AG10803 (cell line): ENCODE results near the gene BTN3A1.
A peak's percentile ranks its signal among the peaks of the same experiment; 100 is the strongest.

Experiments used
- DNase-seq: peaks from one replicate; pipeline ENCODE4 v3.0.0; 2010; ENCODE audit warnings: low read depth
- H3K4me3 ChIP-seq: 2 replicates; pipeline ENCODE4 v1.5.1; 2011; ENCODE audit warnings: mild to moderate bottlenecking, low read length, control low read depth
- TF ChIP-seq, protein P1 (sequence below): conservative IDR thresholded peaks from 2 replicates; pipeline ENCODE4 v1.5.1; 2011; ENCODE audit warnings: mild to moderate bottlenecking, low read length, control low read depth, inconsistent platforms

The BTN3A1 gene

DNA sequence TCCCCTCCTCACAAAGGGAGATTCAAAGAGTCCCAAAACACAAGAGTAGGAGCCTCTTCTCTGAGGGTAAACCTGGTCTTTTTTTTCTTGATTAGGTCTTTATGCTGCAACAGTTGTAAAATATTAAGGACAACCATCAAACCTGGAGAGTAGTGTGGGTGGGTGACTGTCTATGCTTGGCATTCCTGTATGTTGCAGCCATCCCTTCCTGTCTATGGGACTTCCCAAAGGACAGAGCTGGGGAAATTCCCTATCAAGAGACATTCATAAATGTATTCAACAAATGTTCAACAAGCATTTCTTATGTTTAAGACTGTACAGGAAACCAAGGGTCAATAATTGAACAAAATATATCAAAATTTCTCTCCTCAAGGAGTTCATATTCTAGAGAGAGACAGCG lies 13.6 kb upstream of the BTN3A1 start:
- TF ChIP-seq, protein P1, sequence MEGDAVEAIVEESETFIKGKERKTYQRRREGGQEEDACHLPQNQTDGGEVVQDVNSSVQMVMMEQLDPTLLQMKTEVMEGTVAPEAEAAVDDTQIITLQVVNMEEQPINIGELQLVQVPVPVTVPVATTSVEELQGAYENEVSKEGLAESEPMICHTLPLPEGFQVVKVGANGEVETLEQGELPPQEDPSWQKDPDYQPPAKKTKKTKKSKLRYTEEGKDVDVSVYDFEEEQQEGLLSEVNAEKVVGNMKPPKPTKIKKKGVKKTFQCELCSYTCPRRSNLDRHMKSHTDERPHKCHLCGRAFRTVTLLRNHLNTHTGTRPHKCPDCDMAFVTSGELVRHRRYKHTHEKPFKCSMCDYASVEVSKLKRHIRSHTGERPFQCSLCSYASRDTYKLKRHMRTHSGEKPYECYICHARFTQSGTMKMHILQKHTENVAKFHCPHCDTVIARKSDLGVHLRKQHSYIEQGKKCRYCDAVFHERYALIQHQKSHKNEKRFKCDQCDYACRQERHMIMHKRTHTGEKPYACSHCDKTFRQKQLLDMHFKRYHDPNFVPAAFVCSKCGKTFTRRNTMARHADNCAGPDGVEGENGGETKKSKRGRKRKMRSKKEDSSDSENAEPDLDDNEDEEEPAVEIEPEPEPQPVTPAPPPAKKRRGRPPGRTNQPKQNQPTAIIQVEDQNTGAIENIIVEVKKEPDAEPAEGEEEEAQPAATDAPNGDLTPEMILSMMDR = no peak
- no peak for DNase-seq

DNA sequence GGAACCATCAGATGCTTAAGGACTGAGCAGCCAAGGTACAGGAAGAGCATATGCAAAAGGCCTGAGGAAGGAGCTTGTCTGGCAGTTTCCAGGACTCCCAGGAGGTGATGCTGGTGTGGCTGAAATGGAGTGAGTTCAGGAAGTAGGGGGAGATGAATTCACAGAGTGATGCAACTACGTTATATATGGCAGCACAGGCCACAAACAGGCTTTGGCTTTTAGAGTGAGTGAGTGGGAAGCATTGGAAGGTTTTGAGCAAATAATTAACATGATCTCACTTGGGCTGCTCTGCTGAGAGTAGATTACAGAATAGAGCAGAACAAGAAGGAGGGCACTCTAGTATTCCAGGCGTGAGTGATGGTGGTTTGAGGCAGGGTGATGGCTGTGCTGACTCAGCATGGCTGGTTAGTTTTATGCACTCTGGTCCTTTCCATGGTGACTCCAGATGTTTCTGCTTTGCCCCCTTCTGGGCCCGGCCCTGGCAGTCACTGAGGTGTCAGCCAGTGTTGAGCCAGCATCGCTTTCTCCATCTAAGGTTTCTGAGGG lies 12.7 kb upstream of the BTN3A1 start:
- TF ChIP-seq, protein P1 = no peak
- no peak overlapping the region for H3K4me3 ChIP-seq
- no peak for DNase-seq

More for the DNA sequence above, 13.6 kb upstream of the BTN3A1 start:
- no peak overlapping the region for H3K4me3 ChIP-seq

DNA sequence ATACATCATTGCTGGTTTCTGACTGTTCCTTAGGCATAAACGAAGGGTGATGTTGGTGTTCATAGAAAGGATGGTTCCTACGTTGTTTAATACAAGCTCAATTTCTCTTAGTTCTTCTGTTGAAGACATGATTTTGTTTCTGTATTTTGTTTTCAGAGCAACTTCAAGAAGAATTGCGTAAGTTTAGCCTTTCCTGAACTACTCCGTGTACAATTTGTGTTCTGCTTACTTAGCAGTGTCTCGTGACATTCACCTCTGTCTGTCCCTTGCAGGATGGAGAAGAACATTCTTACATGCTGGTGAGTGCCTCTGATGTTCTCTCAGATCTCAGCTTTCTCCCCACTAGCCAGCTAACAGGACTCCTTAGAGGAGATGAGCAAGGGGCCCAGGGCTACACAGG lies 11.5 kb upstream of the BTN3A1 start:
- TF ChIP-seq, protein P1 = no peak
- no peak for DNase-seq
- H3K4me3 ChIP-seq = no peak overlapping the region

DNA sequence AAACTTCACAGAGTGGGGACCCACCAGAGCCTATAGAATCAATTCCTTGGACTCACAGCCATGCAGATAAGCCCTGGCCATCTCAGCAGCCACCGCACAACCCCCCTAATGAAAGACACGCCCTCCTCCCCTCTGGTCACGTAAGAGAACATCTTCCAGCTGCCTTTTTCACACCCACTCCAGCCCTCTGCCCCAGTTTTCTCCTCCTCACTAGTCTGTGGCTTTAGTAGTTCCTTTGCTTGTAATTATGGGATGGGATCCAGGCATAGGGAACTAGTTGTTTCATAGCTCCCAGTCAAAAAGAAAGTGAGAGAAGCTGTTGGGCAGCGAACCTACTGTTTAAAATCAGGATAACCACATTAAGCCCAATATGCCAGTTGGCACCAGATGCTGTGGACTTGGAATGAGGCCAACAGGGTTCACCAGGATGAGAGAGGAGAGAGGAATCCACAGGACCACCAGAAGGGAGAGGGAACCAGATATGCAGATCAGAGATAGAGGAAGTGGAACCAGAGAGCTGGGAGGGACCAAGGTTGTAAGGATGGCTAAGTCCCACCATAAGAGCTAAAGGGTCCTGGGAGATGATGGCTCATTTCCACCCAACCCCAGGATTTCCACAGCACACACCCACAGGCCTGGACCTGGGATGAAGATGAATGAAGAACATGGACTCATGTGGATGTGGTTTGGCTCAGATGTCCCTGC lies 9.0 kb upstream of the BTN3A1 start:
- DNase-seq = no peak
- TF ChIP-seq, protein P1 = no peak
- H3K4me3 ChIP-seq = no peak overlapping the region

DNA sequence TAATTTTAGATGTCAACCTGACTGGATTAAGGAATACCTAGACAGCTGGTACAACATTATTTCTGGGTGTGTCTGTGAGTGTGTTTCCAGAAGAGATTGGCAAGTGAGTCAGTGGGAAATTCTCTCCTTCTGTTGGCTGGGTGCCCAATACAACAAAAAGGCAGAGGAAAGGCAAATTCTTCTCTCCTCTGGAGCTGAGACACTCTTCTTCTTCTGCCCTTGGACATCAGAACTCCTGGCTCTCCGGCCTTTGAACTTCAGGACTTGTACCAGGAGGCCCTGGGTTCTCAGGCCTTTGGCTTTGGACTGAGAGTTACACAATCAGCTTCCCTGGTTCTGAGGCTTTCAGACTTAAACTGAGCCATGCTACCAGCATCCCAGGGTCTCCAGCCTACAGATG lies 7.8 kb upstream of the BTN3A1 start:
- H3K4me3 ChIP-seq = no peak overlapping the region
- DNase-seq = peak; percentile 57
- TF ChIP-seq, protein P1 = no peak

DNA sequence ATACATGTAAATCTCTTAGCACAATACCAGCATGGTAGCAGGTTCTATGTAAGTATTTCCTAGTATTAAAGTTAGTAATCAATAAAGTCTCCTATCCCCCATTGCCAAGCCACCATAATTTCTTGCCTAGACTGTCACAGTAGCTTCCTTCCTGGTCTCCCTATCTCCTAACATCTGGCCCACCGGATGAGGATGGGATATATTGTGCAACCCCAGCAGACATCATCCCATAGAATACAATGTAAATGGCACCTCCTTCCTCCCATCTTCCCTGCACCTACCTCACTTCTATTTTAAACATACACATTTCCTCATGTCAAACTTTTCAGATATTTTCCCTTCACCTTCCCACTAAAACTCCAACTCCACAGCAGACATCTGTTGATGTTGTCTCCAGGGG lies 3.5 kb upstream of the BTN3A1 start:
- TF ChIP-seq, protein P1 = no peak
- no peak overlapping the region for H3K4me3 ChIP-seq
- DNase-seq = no peak

DNA sequence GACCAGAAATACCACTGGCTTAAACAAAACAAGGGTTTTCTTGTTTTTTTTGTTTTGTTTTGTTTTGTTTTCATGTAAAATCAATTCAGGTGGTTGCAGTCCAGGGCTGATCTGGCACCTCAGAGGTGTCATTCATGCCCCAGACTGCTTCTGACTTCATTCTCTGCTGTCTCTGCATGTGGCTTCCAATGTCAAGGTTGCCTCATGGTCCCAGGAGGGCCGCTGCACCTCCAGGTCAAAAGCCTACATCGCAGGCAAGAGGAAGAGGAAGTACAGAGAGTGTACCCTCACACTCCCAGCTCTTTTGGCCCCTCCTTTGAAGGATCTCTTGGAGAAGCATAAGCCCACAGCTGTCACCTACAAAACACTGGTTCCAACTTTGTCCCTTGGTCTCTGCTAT lies 1.4 kb upstream of the BTN3A1 start:
- DNase-seq = no peak
- H3K4me3 ChIP-seq = no peak overlapping the region
- TF ChIP-seq, protein P1 = no peak
